DMS79 (cell line): ENCODE data around the gene AFF3.

Experiments used
- DNase-seq: peaks from one replicate; lab custom pipeline; 2025; lab: John Stamatoyannopoulos, UW

Gene AFF3

DNA sequence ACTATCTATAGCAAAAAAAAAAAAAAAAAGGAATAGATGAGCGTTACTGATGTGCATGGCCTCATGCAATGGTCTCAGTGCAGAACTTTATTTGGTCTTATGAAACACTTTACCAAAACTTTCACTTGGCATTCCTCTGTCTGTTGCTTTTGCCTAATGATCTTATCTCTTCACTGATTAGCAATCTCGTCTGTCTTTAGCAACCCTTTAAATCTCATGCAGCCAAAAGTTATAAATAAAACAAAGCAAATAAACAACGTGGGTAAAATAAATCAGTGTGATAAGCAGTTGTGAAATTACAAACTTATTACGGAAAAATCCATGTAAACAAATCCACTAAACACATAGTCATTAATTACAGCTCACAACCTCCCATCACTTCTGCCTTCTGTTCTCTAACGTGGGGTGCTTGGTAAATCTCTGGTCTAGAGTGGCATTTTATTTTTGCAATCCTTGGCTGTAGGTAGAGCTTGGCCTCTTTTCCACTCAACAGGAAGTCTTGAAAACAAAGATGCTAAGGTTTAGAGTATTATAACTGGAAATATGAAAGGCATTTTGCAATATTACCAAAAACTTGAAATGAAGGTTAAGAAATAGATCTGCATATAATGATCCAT, 288.0 kb downstream of the AFF3 start:
- no peak for DNase-seq

DNA sequence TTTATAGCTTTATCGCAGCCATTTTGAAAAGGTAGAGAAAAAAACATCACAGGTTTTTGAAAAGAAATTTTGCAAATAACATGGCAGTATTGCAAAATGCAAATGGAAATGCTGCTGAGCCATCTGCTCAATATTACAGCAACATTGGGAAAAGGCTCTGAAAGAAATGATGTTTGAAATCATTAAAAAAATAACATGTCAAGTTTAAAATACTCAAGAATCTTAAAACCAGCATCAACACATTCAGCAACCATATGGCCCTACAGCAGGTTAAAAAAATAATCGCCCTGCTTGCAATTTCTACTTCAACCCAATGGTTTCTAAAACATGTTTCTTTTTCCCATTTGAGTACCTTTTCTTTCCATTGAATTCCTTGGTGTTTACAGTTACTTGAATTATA, 289.4 kb downstream of the AFF3 start:
- no peak for DNase-seq

DNA sequence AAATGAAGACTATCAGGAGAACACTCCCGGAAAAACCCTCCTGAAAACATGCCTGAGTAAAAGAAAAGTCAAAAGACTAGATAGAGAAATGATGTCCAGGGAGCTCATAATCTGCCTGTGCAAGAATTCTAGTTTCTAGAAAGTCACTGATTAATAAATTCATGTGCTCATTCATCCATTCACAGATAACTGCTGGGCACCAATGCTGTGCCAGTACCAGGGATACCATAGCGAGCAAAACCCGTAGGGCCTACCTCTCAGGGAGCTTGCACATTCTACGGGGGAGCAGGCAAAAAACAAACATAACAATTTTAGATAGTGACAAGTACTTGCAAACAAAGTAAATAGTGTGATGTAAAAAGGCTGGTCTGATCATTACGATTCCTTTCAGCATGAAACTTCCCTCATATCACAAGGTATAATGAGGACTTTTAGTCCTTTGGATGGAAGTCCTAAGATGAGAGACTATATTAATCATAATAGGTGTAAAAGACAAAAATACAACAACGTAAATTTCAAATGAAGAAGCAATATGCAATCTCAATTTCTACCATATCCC, 289.9 kb downstream of the AFF3 start:
- DNase-seq: no peak

DNA sequence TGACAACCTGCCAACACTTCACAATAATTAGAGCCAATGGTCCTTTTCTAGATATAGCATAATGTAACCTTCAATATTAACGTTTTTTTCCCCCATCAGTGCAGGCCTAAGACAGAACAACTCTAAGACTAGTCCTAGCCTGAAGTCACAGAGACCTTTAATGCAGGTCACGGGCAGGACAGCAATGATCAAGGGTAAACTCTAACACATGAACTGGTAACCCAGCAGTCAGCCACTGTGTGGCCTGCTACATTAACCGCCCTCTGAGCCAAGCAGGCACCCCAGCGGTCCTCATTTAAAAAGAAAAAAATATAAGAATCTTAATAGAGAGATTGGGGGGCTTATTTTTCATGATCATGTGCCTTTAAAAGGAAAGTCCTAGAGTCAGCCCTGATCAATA, 290.6 kb downstream of the AFF3 start:
- no peak for DNase-seq

DNA sequence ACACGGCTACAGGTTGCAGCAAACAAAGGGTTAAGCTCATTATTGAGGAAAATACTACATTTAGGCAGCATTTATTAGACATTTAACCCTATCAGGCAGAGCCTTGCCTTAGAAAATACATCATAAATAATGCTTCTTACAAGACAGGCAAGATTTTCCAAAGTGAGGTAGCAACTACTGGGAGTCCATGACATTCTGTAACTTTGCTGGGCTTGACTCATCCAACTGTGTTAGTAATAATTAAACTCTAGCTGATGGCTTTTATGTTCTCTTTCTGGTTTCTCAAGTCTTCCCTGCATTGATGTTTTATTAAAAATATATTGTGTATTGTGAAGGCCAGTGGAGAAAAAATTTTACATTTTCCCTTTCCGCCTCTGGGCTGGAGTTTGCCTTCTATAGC, 291.3 kb downstream of the AFF3 start:
- DNase-seq: no peak

DNA sequence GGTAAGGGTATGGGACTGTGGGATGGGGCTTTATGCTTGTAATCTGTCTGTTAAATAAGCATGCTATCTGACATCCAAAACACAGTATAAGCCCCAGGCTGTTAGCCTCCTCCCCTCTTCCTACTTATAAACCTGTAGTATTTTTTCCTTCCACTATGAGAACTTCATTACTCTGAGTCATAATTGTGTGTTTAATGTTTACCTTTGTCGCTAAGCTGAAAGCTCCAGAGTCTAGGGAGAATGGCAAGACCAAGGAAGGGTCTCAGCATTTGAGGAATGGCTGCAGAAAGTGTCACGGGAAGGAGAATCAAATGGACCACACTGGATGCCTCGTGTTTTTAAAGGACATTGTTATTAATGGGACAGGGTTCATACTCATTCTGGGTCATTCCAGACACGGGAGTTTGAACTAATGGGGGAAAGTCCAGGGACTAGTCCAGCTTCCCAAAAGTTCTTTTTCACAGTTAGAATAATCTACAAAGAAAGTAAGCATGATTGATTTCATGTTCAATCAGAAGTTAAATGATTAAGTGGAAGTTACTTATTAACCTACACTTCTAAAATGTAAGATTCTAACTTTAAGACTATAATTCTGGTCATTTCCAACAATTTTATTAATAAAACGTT, 292.2 kb downstream of the AFF3 start:
- no peak for DNase-seq

DNA sequence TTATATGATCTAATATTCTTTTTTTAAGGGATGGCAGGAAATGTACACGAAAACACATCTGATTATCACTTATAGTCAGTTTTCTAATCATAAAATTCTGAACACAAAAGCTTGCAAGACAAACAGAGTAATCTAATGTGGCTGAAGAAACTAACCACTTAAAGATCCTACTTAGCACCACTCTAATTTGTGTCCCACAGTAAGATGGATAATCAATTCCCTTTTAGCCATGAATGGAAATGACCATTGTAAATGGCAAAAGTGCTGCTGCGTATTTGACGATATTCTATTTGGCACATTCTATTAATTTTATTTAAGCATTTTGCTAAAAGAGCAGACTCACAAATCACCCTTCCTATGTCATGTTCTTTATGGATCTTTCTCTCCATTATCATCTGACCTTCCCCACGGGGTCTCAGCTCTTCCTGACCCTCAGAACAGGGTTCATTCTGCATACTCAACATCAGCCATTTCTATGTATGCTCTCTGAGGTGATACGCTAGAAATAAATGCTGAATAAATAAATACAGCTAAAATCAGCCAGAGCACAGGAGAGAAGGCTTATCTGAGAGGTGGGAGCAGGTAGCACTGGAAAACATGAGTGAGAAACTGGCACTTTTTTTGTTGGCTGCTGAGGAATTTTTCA, 295.8 kb downstream of the AFF3 start:
- DNase-seq: no peak

DNA sequence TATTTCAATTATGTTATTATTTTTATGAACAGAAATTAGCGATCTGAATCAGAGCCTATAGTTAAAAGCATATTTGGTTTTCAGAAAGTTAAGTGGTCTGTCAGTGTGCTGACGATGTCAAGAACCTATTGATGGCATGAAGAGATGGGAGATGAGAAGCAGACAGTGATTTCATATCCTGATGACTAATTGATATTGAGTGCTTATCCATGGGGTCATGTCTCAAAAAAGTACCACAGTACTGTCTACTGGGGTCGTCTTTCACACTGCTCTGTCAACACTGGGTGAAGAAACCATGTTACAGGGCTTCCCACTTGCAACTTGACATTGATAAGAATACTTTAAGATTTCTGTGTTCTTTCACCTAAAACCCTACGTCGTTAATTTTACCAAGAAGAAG, 297.1 kb downstream of the AFF3 start:
- DNase-seq: no peak

DNA sequence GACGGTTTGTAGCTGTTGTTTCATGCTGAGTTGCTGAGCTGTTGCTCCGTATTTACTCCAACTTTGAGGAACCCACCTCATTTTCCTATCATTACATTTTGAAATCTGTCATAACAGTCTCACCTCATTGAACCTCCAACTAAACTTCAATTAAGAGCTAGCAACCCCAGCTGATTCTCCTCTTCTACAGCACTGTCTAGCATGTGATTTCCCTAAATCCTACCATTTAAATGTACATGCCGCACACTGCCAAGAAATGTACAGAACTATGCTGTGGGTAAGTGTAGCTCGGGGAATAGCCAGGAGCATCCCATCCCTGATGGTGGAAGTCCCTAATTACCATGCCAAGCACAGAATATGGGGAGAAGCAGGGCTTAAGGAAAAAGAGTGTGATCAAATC, 299.9 kb downstream of the AFF3 start:
- no peak for DNase-seq

DNA sequence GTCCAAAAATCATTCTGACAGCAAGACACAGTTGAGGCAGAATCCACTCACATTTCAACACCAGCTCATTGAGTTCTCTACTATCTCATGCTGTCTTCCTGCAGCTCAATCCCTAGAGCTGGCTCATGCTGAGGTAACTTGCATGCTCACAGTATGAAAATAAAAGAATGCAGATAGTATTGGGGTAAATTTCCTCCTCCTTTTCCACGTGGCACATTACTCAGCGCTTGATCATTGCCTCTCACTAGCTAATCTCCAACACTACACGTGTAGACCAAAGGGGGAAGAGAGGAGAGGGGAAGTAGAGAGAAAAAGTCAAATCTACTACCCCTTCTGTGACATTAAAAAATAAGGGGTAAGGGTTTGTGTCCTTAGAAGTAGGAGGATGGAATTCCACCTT, 300.6 kb downstream of the AFF3 start:
- DNase-seq: no peak

DNA sequence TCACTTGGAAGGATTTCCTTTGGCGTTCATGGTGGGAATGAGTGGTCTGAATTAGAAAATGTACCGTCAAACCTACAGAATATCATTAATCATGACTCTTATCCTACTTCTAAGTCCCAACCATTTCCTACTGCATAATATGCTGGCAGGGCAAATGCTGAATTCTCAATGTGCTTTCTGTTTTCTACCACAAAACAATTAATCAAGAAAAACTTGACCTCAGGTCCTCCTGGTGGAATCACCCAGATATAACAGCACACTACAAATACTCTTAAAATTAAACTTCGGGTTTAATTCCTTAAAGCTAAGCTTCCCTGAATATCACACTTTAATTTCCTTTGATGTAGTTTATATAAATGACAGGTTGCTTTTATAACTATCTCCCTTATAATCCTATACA, 301.6 kb downstream of the AFF3 start:
- DNase-seq: no peak

DNA sequence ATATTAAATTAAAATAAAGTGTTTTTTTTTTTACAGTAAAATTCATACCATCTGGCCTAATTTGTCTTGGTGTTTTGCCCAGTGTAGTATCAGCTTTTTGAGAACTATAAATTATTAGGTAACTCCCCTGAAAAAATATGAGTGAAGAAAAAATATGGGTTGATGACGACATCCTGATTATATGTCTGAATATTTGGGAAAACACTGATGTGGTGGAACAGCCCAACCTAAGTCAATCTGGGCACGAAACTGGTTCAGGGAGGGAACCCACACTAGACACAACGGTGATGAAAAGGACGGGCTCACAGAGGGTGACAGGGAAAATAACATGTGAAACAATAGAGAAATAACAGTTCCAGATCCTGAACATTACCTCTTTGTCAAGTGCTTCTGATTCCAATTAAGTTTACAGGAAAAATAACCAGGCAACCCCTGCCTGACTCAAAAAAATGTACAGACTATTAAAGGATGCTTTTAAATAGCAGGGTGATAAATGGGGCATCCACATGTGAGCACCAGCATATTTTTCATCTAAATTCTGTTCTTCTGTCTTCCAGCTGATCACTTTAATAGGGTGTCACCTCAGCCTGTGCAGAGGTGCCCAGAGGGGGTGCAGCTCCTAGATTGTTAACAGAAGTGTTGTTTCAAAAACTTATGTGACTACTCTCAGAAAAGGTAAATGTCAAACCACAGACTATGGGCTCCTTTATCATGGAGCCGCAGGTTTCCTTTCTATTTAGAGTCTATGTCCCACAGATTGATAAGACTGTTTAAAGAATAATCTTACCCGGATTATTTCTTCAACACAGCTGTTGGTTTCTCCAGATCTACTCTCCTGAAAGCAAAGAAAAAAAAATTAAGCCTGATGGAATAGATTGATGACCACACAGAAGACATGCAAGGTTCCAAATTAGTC, 305.4 kb downstream of the AFF3 start:
- no peak for DNase-seq

DNA sequence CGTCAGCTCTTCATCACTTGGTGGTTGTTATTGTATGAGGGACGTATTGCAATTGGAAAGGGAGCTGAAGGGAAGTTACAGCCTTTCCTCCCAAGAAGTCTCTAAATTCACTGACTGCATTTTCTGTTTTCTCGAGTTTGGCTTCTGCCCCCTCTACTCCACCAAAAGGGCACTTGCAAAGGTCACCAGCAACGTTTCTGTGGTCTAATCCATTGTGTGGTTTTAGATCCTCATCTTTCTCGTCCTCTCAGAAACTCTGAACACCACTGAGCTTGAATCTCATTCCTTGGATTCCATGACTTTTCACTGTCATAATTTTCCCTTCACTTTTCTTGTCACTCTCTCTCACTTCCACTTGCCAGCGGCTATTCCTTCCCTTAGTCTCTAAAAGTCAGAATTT, 308.0 kb downstream of the AFF3 start:
- no peak for DNase-seq

DNA sequence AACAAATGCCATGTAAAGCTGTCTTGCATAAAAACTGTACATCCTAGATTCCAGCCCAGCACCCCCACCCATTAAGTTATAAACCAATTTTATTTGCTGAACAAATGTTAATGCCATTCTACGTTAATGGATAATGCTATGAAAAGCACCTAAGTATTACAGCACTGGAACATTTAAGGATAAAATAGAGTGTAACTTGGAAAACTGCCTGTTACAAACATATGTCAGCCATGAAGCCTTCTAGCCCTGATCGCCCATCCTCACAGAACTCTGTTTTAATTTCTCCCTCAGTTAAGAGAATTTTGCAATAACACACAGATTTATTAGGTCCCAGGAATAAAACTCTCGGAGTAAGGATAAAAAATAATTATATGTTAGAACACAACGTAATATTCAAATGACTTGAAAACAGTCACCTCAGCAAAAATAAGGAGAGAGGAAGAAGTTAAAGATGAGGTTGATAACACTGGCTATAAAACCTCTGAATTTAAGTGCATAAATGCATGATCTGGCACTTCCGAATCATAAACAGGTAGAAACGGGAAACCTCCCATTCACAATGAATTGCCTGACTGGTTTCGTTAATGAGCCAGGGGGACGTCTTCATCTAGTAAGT, 308.7 kb downstream of the AFF3 start:
- DNase-seq: no peak

DNA sequence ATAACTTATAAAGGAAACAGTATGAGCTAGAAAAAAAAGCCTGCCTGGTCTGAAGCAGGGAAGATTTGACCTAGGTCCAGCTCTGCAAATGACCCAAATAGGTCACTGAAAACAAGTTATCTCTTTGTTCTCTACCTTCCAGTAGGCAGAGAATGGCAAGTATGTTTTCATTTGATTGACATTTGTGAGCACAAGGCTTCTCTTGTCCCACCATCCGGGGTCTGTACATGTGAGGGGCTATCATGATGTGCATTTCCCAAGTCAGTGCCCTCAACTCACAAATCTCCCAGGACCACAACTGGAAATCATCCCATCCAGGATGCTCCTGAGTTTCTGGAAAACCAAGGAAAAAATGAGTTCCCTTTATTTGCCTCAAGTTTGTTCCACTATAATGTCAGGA, 309.5 kb downstream of the AFF3 start:
- DNase-seq: no peak

DNA sequence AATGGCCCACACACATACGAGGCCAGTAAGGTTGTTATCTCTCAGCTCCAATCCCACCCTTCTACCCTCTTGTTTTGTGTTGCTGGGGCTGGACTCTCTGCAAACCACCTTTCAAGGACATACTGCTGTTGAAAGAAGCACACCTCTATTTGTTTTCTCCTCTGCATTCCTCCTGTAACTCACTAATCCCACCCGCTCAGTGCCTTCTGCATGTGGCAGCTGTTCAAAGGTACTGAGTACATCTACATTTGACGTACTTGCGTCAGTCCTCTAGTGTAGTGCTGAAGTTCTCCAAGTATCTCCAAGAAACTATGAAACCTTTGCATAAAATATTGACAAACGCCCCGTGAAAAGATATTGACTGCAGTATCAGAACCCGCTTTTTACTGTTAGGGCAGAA, 310.6 kb downstream of the AFF3 start:
- DNase-seq: no peak

DNA sequence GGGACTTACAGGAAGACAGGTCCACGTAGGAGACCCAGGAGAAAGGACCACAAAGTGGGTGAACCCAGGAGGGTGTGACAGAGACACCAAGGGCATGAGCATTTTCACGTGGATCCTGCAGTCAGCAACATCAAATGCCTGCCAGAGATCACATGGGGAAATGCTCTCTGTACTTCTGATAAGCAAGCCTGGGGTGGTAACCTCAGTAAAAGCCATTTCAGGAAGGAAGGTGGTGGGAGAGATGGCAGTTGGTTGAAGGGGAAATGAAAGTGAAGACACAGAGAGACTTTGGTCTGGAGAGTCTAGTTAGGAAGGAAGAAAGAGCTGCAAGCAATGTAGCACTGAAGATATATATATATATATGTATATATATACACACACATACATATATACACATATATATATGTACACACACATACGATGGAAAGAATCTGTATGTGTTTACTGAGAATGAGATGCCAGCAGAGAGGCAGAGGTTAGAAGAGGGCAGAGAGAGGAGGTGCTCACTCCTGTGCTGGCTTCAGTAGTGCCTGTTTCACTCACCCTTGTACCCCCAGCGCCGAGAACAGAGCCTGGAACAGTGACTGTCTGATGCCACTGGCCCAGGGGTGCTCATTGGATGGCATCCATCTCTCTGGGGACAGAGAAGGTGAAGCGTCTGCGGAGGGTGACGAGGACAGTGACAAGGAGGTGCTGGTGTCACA, 314.9 kb downstream of the AFF3 start:
- no peak for DNase-seq

DNA sequence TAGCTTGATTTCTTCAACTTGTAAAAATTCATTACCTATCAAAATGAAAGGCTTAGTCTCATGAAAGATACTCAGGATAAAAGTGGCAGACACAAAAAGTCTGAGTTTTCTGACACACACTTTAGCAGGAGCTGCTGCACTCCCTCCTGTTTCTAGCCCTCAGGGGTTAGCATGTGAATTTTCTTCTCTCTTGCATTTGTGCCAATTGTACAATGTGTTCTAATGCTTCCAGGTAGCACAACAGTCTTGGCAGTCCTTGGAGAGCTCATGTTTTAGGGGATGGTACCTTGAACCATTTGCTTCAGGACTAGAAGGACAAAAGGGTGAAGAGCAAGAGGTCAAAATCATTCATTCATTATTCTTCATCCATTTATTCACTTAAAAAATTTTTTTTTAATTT, 316.8 kb downstream of the AFF3 start:
- no peak for DNase-seq

DNA sequence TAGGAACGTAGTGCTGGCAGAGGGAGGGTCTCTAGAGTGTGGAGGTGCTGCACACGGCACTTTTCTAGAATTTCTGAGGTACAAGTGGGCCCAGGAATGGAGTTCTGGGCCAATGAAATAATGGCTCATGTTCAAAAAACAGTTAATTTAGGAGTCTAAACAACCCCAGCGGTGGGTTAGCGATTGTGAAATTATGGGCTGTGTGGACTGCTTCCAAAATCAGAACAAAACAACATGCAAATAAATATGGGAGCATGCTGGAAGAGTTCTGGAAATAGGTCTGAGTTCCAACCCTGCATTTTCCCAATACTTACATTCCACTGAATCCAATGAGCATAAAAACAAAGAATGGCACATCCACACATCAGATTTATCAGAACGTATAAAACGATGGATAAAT, 317.6 kb downstream of the AFF3 start:
- no peak for DNase-seq

DNA sequence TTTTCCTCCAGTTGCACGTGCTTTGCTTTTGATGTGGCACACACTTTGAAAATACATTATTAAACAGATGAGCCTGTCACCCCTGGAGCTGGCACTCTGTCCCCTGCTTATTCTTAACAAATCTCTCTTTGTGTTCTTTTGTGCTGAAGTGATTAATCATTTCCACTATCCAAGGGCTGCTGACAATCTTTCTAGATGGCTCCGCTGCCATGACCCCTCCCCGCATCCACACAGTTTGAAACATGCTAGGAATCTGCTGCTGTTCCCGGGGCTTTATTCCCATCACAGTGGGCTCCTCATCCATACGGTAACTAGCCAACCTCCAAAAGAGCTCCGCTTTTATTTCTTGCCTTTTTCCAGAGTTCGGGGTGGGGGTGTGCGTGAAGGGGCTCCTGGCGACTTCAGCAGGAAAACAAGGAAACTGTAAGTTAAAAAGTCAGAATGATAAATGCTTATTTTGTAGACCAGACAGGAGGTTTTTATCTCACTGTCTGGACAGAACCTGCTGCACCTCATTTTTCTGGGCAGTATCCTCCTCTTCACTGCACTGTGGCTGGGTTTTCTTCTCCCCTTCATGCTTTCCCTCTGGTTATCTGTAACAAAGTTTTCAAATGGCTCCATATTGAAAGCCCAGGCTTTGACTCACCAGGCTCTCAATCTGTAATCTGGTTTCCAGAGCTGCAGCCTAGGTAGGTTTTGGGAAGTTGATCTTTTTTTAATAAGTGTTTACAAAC, 319.7 kb downstream of the AFF3 start:
- no peak for DNase-seq

DNA sequence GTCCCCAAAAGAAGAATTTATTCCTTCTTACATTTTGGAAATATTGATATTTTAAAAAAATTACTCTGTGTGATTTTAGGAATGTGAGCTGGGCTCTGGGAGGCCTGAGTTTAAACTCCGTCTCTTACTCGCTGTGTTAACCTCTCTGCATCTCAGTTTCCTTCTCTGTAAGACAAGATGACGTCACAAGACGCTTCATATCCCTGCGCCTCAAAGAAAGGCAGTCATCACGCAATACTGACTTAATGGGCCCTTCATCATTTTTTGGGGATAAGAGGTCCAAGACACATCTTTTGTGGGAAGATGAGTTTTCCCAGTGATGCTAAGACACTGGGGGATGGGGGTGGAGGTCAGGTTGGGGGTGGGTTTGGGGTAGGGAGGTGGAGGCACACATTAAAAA, 320.4 kb downstream of the AFF3 start:
- DNase-seq: no peak
